MM.1S (cell line): ENCODE results near the gene KCND2.

Experiments
- CTCF ChIP-seq: fragments of 300-600 bp; sonication (generic); IDR thresholded peaks from 2 replicates; pipeline ENCODE4 v1.5.1; 2016; ENCODE audit warnings: antibody characterized with exemption, low read length, mixed read lengths
- EZH2phosphoT487 ChIP-seq: fragments of 300-600 bp; sonication (generic); IDR thresholded peaks from 2 replicates; pipeline ENCODE4 v1.6.1; 2018; ENCODE audit warnings: antibody characterized with exemption, low read length

GRCh38 chr7:120272261-120272660 lies 714 bp upstream of the KCND2 start:
- TF ChIP-seq CTCF = peak; percentile 89
- no peak for TF ChIP-seq EZH2phosphoT487
